Stimulated activated CD8-positive, alpha-beta memory T cell treated with anti-CD3 and anti-CD28 coated beads, Interleukin-12 subunit alpha, Interleukin-12 subunit beta, amount 100 ng/mL, for 4 hours (primary cell): ENCODE data around the gene RNASE9.
"Not testable (repeated sequence)": the region's sequence is repeated elsewhere in the genome, so short reads cannot be mapped to it uniquely, and the experiment has no call there.

Experiments
- DNase-seq: peaks from one replicate; pipeline ENCODE4 v3.0.0-alpha.2; 2020; ENCODE audit warnings: low read depth

Gene RNASE9

DNA sequence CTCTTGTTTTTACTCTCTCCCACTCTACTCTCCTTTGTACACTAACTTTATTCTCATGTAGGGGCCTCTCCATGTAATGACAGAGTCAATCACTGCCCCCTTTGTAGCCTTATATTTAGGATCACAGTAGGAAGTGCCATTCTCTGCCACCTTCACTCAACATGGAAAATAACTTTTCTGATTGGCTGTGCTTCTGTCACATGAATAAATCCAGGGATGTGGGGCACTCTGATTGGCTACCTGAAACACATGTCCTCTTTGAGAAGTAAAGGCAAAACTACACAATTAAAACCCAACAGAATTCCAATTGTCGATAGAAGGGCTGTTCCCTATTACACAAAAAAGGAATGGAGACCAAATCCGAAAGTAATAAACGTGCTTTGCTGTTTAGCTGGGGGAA, at the start of gene RNASE9:
Gene RNASE9, minus strand, starts transcription at position 87 of the 400 bp plus-strand sequence.
- no peak for DNase-seq

DNA sequence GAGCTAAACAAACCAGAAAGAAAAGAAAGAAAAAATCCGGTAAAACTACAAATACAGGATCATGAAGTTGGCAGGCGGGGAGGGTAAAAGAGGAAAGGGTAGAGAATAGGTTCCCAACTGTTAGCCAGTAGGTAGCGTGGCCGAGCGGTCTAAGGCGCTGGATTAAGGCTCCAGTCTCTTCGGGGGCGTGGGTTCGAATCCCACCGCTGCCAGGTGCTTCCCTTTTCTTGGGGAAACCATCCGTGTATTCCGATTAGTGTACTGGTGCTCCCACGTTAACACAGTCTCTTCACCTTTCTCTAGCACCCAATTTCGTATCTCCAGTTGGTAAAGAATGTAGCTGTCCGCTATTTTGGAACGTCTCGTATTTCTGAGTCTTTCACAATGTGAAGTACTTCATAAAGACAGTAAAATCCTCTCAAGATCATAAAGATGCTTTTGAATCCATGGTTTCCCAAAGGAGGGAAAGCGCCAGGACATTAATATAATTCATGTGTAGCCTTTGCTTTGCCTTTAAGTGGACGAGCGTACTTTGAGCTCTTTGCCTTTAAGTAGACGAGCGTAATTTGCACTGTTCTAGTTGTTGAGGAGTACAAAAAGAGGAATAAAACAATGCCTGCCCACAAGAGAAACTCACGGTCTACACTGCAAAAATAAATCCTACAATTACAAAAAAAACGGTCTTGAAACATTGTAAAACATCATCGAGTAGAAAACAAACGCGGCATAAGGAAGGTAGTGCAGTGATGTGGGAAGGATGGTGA, 49.3 kb upstream of the RNASE9 start:
- no peak for DNase-seq

DNA sequence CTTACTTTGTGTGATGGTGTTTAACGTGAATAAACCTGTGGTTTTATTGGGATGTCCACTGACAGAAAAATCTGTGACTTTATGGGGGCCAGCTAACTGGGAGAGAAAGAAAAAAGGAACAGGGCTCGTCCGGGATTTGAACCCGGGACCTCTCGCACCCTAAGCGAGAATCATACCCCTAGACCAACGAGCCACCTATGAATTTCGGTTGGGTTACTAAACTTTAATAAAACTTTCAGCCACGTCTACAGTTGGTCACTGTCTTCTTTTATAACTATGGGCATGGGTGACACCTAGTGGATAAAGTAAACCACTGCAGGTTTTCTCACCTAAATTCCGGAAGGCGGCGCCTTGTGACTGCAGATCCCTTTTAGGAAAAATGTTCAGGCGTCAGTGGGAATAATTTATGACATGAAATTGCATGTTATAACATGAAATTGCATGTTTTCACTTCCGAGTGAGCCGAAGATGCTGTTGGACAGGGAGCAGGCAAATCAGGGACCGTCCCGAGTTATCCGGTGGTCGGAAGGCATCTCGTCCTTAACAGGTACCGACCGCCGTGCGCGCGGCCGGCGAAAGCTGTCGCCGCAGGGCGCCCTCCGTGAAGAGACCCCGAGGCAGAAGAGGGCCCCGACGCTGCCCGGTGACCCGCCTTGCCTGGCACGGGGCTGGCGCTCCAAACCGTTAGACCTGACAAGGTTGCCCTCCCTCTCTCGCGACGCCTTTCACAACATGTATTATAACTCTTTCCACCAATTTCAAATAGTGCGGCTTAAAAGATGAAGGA, 48.6 kb upstream of the RNASE9 start:
- no peak for DNase-seq

DNA sequence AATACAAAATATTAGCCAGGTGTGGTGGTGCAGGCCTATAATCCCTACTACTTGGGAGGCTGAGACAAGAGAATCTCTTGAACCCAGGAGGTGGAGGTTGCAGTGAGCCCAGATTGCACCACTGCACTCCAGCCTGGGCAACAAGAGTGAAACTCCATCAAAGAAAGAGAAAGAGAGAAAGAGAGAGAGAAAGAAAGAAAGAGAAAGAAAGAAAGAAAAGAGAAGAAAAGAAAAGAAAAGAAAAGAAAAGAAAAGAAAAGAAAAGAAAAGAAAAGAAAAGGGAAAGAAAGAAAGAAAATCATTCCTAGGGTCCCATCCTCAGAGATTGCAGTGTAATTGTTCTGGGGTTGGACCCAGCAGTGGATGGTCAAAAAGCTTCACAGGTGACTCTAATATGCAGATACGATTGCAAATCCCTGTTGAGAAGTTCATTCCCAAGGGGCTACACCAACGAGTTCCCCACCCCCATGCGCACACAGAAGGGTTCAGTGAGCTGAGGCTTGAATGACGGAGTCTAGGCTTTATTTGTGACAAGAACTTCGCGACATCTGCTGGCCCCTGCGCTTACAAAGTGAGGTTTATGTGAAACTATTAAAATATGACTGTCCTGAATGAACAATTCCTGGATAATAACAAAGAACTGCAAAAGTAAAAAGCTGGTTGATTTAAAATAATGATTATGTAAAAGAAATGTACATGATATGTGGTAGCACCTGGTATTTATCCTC, 47.7 kb upstream of the RNASE9 start:
- DNase-seq = no peak

DNA sequence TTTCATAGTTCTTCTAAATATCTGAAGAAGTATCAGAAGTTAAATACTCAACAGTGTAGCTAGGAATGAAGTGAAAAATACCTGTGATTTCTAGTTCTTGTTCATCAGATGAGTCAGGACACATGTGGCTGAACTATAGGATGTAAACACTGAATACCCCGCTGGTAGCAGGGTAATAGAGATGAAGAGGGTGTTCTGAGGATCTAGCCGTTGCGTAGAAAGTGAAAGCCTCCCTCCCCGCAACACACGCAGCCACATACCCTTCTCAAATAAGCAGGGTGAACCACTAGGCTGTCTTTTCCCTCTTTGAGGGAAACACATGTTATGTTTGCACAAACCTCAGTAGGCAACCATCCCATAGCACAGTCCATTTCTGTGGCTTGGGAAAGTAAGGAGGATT, 46.8 kb upstream of the RNASE9 start:
- no peak for DNase-seq

DNA sequence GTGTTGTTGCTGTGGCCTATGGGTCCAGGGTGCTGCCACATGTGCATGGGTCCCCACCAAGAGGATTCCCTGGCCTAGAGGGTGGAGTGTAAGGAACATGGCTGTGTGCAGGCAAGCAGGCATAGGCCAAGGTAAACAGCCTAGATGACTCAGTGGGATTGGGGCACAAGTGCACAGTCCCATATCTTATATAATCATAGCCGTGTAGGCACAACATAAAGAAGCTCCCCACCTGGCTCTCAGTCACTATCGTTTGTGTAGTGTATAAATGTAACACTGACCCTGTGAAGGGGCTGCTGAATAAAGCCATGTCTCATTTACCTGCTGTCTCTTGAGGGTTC, 46.0 kb upstream of the RNASE9 start:
- no peak for DNase-seq

DNA sequence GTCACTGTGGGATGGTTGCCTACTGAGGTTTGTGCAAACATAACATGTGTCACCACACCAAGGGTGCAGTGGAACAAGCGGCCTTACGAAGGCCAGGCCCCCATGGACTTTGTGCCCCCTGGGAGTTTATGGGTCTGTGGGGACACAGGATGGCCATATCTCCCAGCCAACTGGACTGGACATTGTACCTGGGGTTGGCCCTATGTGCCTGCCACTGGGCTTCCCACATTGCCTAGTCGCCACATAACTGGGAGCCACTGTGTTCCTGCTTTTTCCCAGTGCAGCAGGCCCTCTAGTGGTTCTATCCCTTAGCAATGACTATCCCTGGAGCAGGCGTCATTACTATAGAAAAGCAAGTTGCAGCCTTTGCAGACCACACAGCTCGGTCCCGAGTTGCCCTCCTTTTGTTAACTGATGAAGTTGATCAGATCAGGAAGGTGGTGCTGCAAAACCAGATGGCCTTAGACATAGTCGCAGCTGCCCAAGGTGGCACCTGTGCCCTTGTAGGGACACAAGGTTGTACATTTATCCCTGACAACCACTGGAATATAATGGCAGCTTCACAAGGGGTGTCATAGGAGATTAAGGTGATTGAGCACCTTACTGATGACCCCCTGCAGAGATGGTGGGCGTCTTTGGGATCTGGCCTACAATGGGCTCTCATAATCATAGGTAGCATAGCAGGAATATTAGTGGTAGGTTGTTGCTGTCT, 45.5 kb upstream of the RNASE9 start:
- DNase-seq = no peak

DNA sequence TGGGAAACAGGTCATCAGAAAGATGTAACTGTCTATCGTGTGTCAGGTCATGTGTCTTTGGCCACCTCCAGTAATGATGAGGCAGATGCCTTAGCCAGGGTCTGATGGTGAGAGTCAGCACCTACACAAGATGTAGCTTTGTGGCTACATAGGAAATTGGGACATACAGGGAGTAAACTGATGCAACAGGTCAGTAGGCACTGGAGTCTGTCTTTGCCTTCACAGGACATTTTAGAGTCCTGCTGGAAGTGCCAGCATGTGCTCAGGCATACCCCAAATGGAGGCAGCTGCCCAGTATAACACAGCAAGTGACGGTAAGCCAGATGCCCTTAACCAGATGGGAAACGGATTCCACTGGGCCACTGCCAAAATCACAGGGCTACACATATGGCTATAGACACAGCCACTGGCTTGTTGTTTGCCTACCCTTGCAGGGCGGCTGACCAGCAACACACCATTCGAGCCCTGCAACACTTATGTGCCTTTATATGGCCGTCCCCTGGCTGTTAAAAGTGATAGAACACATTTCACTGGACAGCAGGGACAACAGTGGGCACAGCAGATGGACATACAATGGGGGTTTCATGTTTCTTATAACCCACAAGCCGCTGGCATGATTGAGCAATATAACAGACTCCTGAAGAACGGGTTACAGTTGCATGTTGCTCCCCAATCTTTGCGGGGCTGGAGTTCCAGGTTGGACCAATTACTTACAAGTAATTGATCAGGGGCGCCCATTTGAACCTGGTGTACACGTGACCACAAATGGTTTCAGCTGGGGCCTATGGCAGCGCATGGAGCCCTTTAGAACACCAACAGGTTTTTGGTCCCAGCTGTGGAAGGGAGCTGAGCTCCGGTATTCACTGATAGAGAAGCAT, 43.2 kb upstream of the RNASE9 start:
- no peak for DNase-seq

DNA sequence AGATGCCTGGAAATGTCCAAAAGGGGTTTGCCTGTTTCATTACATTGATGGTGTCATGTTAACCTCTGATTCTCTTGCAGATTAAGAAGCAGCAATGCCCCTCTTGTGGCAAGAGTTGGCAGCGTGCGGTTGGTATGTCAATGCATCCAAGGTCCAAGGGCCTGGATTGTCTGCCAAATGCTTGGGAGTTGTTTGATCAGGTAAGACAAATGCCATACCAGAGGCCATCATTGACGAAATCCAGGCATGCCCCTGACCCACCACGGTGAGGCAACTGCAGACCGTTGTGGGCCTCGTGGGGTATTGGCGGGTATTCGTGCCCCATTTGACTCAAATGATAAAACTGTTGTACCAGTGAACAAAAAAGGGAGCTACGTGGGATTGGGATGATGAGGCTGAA, 41.7 kb upstream of the RNASE9 start:
- no peak for DNase-seq

DNA sequence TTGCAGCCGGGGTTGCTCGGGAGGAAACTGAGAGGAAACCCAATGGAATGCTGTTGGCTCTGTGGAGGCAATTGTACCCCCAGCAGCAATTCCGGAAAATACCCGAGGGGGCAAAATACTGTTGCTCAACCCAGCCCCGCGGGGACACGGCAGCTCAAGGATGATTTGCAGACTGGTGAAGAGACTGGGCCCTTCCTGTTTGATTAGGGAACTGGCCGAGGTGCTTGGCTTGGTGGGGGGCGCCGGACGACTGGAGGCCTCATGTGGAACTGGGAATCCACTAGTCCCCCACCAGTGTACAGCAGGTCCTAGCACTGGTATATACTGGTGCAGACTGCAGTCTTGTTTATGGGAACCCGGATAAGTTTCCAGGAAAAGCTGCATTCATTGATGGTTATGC, 40.7 kb upstream of the RNASE9 start:
- DNase-seq = no peak

DNA sequence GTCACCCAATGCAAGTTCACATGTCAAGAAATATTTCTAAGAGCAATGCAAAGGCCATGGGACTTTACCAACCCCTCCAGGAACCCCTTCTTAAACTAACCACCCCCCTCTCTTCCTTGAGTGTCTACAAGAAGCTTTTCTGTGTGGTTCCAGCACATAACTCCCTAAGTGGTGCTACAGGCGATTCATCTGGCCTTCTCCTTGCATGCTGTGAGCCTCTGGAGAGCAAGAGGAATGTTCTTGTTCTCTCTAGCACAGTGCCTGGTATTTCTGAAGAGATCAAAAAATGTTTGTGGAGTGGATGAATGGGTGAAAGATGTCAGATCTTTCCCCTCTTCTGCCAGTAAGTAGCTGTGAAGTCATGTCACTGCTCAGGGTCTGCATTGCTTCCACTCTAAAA, 36.3 kb upstream of the RNASE9 start:
- DNase-seq = no peak

DNA sequence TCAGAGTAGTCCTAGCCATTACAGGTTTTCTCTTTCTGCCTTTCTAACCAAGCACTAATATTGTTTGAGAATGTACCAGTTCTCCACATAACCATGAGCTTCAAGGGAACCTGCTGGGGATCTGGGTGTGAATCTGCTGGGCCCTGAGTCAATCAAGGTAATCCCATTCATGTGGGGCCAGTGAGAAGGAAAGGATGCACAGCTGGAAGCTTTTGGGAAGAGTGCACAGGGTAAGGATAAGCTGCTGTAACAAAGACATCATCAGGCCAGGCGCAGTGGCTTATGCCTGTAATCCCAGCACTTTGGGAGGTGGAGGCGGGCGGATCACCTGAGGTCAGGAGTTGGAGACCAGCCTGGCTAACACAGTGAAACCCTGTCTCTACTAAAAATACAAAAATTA, 34.9 kb upstream of the RNASE9 start:
- not testable (repeated sequence) for DNase-seq

DNA sequence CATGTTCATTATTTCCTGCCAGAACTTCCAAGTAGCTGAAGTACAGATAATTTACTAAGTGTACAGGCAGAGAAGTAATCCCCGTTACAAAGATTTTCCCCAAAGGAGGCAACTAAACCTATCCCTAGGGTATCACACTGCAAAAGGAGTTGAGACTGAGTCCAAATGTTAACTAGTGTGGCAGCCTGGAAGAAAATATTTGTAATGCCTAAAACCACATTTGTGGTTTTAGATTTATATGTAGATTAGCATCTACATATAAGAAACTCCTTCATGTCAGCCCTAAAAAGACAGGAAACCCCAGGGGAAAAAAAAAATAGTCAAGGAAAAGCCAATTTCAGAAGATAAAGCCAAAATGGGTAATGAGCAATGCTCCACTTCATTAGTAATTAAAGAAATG, 31.7 kb upstream of the RNASE9 start:
- no peak for DNase-seq

DNA sequence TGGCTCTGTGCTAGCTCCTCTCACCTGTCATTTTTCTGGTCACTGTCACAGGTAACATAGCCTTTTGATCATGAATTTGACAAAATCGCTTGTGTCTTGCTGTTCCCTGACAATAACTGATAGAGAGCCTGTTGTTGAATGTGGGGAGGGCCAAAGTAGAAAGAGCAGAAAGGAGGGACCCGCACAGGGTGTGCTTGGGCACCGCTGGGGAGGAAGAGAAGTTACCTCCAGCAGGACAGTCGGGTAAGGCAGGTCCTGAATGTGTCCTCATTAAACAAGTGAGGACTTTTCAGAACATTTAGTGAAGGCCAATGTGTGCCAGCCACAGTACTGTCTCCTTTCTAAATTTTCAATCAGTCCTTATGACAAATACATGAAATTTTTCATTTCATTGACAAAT, 30.4 kb upstream of the RNASE9 start, which contains the start of gene RNASE12:
Gene RNASE12, minus strand, starts transcription at position 142 of the 400 bp plus-strand sequence. CDS start 653 bp downstream, outside the sequence.
- no peak for DNase-seq

DNA sequence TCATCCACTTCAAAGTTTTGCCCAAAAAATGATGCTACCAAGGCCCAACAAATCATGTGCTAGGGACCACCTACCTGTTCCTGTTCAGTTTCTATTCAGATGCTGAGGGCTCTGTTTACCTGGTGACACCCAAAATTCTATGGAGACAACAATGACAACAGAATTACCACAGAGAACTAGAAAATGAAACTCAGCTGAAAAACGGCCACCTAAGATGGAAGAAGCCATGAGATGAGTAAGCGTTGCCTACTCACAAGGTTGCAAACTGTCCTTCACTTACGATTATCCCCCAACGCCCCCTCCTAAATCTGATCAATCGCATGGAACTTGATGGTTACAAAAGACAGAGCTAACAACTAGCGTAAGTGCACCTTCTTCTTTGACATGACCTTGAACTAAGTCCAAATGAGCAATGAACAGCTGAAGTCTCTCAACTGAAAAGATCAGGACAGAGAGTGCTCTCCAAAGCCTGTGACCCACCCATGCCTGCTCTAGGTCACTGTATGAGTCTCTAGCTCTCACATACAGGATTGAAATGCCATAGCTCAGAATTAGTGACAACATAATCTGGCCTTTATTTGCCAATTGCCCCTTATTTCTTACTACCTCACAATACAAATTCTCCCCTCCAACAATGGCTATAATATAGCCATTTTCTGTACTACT, 26.8 kb upstream of the RNASE9 start, which contains the start of gene RNASE11:
Gene RNASE11, minus strand, starts transcription at position 513 of the 666 bp plus-strand sequence.
- DNase-seq = no peak

DNA sequence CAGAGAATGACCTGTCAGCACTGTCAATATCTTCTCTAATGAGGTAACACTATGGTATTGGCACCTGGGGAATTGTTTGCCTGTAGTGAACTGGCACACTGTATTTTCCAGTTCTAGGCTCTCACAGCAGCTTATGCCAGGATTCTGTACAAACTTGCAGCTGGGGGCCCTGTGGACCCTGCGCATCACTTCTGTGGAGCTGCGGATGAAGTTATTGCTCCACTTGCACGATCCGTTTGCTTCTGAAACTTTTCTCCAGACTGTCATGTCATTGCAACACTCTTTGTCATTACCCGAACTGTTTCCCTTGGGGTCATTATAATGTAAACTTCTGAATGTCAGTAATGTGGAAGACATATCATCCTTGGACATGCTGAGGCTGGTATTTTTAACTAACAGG, 23.1 kb upstream of the RNASE9 start:
- DNase-seq = no peak

DNA sequence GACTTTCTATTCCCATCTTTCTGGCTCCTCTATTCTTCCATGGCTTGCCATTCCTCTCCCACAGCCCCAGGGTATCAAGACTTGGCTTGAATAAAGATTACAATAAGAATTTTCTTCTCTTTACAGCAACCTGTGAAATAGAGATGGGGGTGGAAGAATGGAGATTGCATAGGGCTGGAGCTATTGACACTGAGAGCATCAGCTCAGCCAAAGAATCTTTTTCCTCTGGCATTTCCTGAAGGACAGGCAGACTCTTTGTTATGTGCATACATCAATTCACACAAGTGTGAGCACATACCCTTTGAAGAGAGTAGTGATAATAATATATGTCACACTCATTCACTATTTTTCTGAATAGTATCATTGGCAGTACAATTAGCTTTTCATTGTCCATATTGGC, 22.3 kb upstream of the RNASE9 start:
- DNase-seq = no peak

DNA sequence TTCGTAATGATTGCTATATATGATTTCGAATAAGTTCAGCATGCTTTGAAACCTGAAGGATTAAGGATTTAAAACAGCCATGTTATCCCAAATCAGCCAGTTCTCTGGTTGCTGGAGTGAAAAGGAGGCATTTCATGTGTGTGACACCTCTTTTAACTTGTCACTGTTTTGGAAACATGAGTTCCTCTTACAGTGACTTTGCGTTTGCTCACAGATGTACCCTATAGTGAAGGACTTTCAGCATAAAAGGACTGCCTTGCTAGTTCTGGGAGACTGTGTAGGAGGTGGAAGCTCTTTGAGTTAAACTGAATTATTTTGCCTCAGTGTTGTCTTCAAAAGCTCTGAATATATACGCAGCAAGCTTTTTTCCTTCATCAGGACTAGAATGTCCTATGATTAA, 19.4 kb upstream of the RNASE9 start:
- DNase-seq = no peak

DNA sequence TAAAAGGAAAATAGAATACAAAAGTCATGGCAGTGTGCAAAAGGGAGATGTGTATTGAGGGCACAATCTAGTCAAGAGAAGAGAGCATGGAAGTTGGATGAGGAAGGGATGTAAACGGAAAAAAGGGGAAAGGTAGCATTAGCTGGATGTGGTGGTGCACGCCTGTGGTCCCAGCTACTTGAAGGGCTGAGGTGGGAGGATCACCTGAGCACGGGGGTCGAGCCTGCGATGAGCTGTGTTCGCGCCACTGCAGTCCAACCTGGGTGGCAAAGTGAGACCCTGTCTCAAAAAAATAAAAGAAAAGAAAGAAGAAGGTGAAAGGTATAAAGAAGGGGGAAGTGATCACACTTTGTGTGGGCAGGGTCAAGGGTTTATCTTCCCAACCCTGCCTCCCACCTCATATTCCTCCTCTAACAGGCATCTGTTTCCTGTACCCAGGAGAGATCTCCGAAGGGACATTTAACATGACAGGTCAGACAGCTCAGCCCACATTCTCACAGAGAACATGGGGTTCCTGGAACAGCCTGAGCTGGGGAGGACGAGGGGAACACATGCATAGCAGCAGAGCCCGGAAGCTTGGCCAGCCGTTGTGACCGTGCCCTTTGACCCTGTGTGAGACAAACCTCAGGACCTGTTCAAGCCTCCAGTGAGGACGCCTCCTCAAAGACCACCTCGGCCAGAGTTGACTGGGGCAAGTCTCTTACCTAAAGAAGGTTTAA, 18.1 kb upstream of the RNASE9 start:
- DNase-seq = no peak

DNA sequence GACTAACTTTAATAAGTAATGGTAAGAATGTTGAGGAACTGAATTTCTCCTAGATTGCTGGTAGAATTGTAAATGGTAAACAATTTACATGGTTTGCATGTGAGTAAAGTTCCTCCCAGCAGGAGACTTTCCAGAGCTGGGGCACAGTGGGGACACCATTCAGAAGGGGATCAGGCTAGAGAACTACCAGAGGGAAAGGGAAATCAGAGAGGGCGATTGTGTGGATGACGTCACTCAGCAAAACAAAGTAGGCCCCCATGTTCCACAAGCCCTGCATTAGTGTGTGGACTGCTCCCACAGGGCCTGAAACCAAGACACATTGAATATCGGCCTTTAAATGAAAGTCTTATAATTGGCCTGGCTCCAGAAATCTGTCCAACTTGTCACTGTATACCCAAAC, 17.5 kb upstream of the RNASE9 start:
- no peak for DNase-seq
